C4-2B (cell line): Measurements from ENCODE around the gene SDR39U1.
A peak's percentile ranks its signal among the peaks of the same experiment; 100 is the strongest.

ENCODE experiments used
- H3K27ac ChIP-seq: fragments of 450-650 bp; 2 replicates; pipeline ENCODE4 v1.5.1; 2017
- ZFX ChIP-seq: fragments of 450-650 bp; IDR thresholded peaks from 2 replicates; pipeline ENCODE4 v1.6.1; 2017
- TF ChIP-seq, protein P1 (sequence below): fragments of 450-650 bp; conservative IDR thresholded peaks from 2 replicates; pipeline ENCODE4 v1.5.1; 2017; ENCODE audit warnings: mild to moderate bottlenecking

The SDR39U1 gene

GRCh38 chr14:24434036-24434435, 8.5 kb downstream of the SDR39U1 start:
- no peak overlapping the region for H3K27ac ChIP-seq
- TF ChIP-seq ZFX, result no peak
- TF ChIP-seq, protein P1, sequence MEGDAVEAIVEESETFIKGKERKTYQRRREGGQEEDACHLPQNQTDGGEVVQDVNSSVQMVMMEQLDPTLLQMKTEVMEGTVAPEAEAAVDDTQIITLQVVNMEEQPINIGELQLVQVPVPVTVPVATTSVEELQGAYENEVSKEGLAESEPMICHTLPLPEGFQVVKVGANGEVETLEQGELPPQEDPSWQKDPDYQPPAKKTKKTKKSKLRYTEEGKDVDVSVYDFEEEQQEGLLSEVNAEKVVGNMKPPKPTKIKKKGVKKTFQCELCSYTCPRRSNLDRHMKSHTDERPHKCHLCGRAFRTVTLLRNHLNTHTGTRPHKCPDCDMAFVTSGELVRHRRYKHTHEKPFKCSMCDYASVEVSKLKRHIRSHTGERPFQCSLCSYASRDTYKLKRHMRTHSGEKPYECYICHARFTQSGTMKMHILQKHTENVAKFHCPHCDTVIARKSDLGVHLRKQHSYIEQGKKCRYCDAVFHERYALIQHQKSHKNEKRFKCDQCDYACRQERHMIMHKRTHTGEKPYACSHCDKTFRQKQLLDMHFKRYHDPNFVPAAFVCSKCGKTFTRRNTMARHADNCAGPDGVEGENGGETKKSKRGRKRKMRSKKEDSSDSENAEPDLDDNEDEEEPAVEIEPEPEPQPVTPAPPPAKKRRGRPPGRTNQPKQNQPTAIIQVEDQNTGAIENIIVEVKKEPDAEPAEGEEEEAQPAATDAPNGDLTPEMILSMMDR, result no peak

GRCh38 chr14:24432259-24433131, 10.1 kb downstream of the SDR39U1 start:
- no peak for TF ChIP-seq ZFX
- TF ChIP-seq, protein P1, result no peak
- H3K27ac ChIP-seq, result no peak overlapping the region; the same call in 1 of the 2 replicates

GRCh38 chr14:24431569-24432258, 10.9 kb downstream of the SDR39U1 start:
- TF ChIP-seq ZFX, result no peak
- TF ChIP-seq, protein P1, result peak; percentile 91
- peak overlapping the region; percentile 74; the same call in 1 of the 2 replicates for H3K27ac ChIP-seq

GRCh38 chr14:24430682-24431568, 11.7 kb downstream of the SDR39U1 start:
- TF ChIP-seq ZFX, result no peak
- TF ChIP-seq, protein P1, result no peak
- H3K27ac ChIP-seq, result peak overlapping the region; percentile 74

GRCh38 chr14:24430143-24430681, 12.4 kb downstream of the SDR39U1 start:
- peak overlapping the region; percentile 74 for H3K27ac ChIP-seq

DNA sequence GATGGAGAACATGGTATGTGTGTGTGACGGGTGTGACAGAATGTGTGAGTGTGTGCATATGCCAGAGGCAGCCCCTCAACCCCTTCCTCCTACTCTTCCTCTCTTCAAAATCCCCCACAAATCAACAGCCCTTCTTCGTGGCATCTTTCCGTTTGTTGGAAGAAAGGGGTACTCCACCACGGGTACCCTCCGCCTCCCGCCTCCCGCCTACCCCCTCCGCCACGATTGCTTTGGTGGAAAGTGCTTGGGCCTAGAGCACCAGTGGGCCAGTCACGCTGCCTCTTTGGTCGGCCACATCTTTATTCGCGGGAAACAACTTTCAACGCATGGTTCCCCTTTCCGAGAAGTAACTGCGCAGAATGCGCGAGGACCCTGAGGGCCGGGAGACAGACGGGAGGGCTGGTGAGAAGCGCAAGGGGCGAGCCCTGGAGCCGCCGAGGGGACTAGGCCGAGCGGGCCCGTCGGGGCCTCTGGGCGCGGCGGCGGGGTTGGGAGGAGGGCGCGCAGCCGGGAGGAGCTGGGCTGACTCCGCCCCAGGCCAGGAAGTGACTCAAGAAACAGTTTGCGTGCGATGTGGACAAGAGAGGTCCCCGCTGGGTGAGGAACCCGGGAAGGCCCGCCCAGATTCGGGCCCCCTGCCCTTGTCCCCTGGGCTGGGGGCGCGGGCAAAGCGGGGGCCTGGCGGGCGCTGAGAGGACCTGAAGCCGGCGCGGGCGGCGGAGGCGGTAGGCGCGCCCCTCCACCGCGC, 13.0 kb downstream of the SDR39U1 start, which contains the start of the genes CBLN3 and KHNYN:
Gene CBLN3 (minus strand): TSS at position 274 of the 748 bp plus-strand sequence. CDS start 614 bp downstream, outside the sequence.
Gene KHNYN (plus strand): TSS at position 560 of the 748 bp plus-strand sequence. CDS start 777 bp downstream, outside the sequence.
- peak; percentile 95 for TF ChIP-seq ZFX
- TF ChIP-seq, protein P1, result no peak
- H3K27ac ChIP-seq, result peak within 1 kb of the TSS; percentile 74

More at GRCh38 chr14:24430143-24430681, 12.4 kb downstream of the SDR39U1 start:
- TF ChIP-seq ZFX, result peak; percentile 44
- TF ChIP-seq, protein P1, result no peak
